Endodermal cell (in vitro differentiated cells): Measurements from ENCODE around the gene PYGO2. TPM values are rescaled to one million over a fixed set of nuclear protein-coding genes. Genes with fewer than 3 reads are reported as not detected.

Source experiments
- DNase-seq: peaks from one replicate; pipeline ENCODE4 v3.0.0-alpha.2; 2017
- H3K27ac ChIP-seq: 2 replicates; pipeline ENCODE4 v1.5.1; 2013; ENCODE audit warnings: mild to moderate bottlenecking, low read depth, low read length, moderate library complexity
- H3K27me3 ChIP-seq: 2 replicates; pipeline ENCODE4 v1.6.1; 2013; ENCODE audit warnings: mild to moderate bottlenecking, low read length, moderate library complexity; ENCODE audit not compliant: insufficient read depth, control insufficient read depth, poor library complexity, severe bottlenecking
- H3K36me3 ChIP-seq: 2 replicates; pipeline ENCODE4 v1.7.0; 2013; ENCODE audit warnings: mild to moderate bottlenecking, low read length, moderate library complexity; ENCODE audit not compliant: control insufficient read depth, insufficient read depth
- H3K4me1 ChIP-seq: one replicate; pipeline ENCODE4 v1.7.0; 2013; ENCODE audit warnings: low read length; ENCODE audit not compliant: control insufficient read depth, insufficient read depth
- H3K4me3 ChIP-seq: 2 replicates; pipeline ENCODE4 v1.5.1; 2013; ENCODE audit warnings: mild to moderate bottlenecking, low read length, moderate library complexity
- H3K9ac ChIP-seq: 2 replicates; pipeline ENCODE4 v1.6.1; 2013; ENCODE audit warnings: mild to moderate bottlenecking, low read length, moderate library complexity; ENCODE audit not compliant: poor library complexity, severe bottlenecking; ENCODE audit errors: extremely low read depth
- H3K9me3 ChIP-seq: 2 replicates; pipeline ENCODE4 v1.6.1; 2013; ENCODE audit warnings: mild to moderate bottlenecking, low read length, moderate library complexity; ENCODE audit not compliant: control insufficient read depth
- H3K27ac Mint-ChIP-seq: 2 replicates; pipeline ENCODE4 v1.8.0; 2020; ENCODE audit warnings: mixed read lengths
- H3K27me3 Mint-ChIP-seq: 2 replicates; pipeline ENCODE4 v1.8.0; 2021; ENCODE audit warnings: mild to moderate bottlenecking, mixed read lengths; ENCODE audit not compliant: insufficient read depth
- H3K36me3 Mint-ChIP-seq: 2 replicates; pipeline ENCODE4 v1.8.0; 2020; ENCODE audit warnings: low read depth, mixed read lengths
- H3K4me1 Mint-ChIP-seq: 2 replicates; pipeline ENCODE4 v1.8.0; 2020; ENCODE audit warnings: mixed read lengths
- H3K4me3 Mint-ChIP-seq: 2 replicates; pipeline ENCODE4 v1.8.0; 2020; ENCODE audit warnings: mild to moderate bottlenecking, moderate library complexity, mixed read lengths
- H3K9me3 Mint-ChIP-seq: 2 replicates; pipeline ENCODE4 v1.8.0; 2020; ENCODE audit warnings: mild to moderate bottlenecking, mixed read lengths
- CTCF ChIP-seq: fragments of 200-600 bp; sonication (generic); conservative IDR thresholded peaks from 2 replicates; pipeline ENCODE4 v1.5.0; 2021; ENCODE audit warnings: antibody characterized with exemption, mild to moderate bottlenecking
- WGBS, 2 experiments: methylation state at CpG; one replicate each; pipeline versions ENCODE4 v1.1.5 to v1.1.7; 2013; ENCODE audit warnings: missing lambda C conversion rate in 2 of 2, mixed read lengths in 1 of 2; ENCODE audit not compliant: insufficient coverage in 1 of 2, insufficient read length in 1 of 2; 5-methylcytosine and 5-hydroxymethylcytosine counted together
- total RNA-seq, 2 donors: library from RNA; stranded (reverse); fragmentation: NEBNext Ultra II Directional in 1 of 2; extraction: Animal tissue kit (Norgen Biotek cat#: 25700) in 1 of 2; gene quantifications; 2 replicates in 1 of 2; 3 replicates in 1 of 2; pipeline ENCODE4 v1.2.1, GENCODE V29; 2021

Gene PYGO2
- total RNA-seq, 2 donors from 2014 or later: 33.4 to 40.4 TPM

DNA sequence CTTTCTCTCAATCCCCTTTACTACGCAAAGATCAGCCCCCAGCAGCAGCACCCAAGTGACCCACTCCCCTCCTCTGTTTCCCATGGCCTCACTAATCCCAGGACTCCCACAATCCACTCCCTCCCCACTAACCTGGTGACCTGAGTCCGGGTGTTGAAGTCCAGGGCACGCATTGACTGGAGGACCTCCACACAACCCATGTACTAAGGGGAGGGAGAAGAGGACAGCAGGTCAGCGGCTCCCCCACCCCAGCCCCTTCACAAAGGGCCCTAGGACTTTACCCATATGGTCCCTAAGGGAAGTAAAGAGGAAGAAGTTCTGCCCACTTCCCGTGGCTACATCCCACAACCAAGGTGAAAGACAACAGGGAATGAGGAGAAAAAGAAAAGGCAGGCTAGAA is 7.7 kb upstream of the PYGO2 start:
- Mint-ChIP-seq H3K27me3 (no peaks in the 10 kb centered on the region), H3K36me3 (peaks cover 44% of the 10 kb centered on the region), H3K4me3 (no peak overlapping the region), H3K9me3 (no peaks in the 10 kb centered on the region), H3K4me1 (peaks cover 37% of the 10 kb centered on the region), H3K27ac (peak overlapping the region; percentile 85)
- no peak for DNase-seq
- Histone ChIP-seq H3K9me3 (no peaks in the 10 kb centered on the region), H3K4me1 (peaks cover 3% of the 10 kb centered on the region), H3K9ac (peak overlapping the region; percentile 39), H3K27ac (peak overlapping the region; percentile 11), H3K4me3 (peak overlapping the region; percentile 91), H3K36me3 (peaks cover 43% of the 10 kb centered on the region), H3K27me3 (no peaks in the 10 kb centered on the region)
- 0 to 14% methylated on average over 1 to 4 of the region's 5 CpGs for WGBS, 2 experiments
- no peak for TF ChIP-seq CTCF

DNA sequence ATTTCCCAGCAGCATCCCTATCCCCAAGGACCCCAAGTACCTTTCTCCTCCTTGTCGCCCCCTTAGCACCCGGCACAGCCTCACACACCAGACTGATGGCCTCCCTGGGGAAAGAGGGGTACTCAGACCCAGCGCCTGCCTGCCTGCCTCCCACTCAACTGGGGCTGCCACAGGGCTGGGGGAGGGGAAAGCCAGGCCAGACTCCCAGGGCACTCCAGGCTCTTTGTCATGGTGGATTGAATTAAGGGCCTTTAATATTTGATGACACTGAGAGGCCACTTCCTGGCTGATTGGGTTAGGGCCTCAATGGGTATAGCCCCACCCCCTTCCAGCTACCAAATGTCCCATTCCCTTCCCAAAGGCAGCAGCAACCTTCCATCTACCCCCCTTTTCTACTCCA is 7.1 kb upstream of the PYGO2 start:
- Mint-ChIP-seq H3K4me1 (peaks cover 37% of the 10 kb centered on the region), H3K27ac (peak overlapping the region; percentile 85), H3K9me3 (no peaks in the 10 kb centered on the region), H3K27me3 (no peaks in the 10 kb centered on the region), H3K36me3 (peaks cover 47% of the 10 kb centered on the region), H3K4me3 (no peak overlapping the region)
- WGBS, 2 experiments: 89% methylated on average over 3 of the region's 3 CpGs; no CpG with 5 or more reads in 1 of the 2 experiments
- peaks cover 48% of the 10 kb centered on the region for H3K36me3 ChIP-seq
- no peaks in the 10 kb centered on the region for H3K9me3 ChIP-seq
- no peaks in the 10 kb centered on the region for H3K27me3 ChIP-seq
- H3K4me3 ChIP-seq: peak overlapping the region; percentile 91
- peaks cover 3% of the 10 kb centered on the region for H3K4me1 ChIP-seq
- H3K27ac ChIP-seq: peak overlapping the region; percentile 11
- no peak for DNase-seq
- no peak for TF ChIP-seq CTCF
- H3K9ac ChIP-seq: peak overlapping the region; percentile 39

DNA sequence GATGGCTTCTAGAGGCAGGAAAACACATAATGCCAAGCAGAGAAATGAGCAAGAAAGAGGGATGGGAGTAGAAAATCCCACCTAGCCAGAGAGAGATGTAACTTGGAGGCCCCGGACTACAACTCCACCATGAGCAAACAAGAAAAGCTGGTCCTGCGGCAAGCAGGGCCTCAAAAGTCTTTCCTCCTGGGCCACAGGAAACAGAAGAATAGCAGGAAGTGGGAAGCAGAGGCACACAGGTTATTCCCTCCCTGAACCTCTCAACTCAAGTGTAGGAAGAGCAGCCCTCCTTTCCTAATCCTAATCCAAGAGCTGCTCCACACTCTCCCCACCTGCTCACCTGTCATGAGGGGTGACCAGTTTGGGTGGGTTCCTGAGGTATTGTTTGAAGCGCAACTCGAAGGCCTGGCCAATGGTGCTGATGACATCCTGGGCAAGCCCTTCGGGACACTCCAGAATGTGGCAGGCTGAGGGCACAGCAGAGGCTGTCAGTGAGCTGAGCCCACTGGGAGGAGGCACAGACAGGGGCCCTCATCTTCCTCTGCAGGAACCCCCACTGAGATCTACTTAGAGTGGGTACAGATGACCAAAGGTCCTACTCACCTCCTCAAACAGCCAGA is 5.9 kb upstream of the PYGO2 start:
- Mint-ChIP-seq H3K27ac (no peak overlapping the region), H3K36me3 (peaks cover 52% of the 10 kb centered on the region), H3K9me3 (no peaks in the 10 kb centered on the region), H3K27me3 (no peaks in the 10 kb centered on the region), H3K4me3 (no peak overlapping the region), H3K4me1 (peaks cover 37% of the 10 kb centered on the region)
- H3K4me3 ChIP-seq: peak overlapping the region; percentile 91
- H3K27me3 ChIP-seq: no peaks in the 10 kb centered on the region
- peaks cover 3% of the 10 kb centered on the region for H3K4me1 ChIP-seq
- TF ChIP-seq CTCF: no peak
- H3K27ac ChIP-seq: no peak overlapping the region
- H3K36me3 ChIP-seq: peaks cover 60% of the 10 kb centered on the region
- no peaks in the 10 kb centered on the region for H3K9me3 ChIP-seq
- no peak for DNase-seq
- no peak overlapping the region for H3K9ac ChIP-seq
- 96 to 98% methylated on average over 4 to 5 of the region's 5 CpGs for WGBS, 2 experiments
